Kidney tubule cell (primary cell): ENCODE measurements around the gene DGCR8.
A peak's percentile ranks its signal among the peaks of the same experiment; 100 is the strongest.

ENCODE experiments used
- DNase-seq: peaks from one replicate; pipeline ENCODE4 v3.0.0-alpha.2; 2018; ENCODE audit warnings: low spot score

Gene DGCR8

DNA sequence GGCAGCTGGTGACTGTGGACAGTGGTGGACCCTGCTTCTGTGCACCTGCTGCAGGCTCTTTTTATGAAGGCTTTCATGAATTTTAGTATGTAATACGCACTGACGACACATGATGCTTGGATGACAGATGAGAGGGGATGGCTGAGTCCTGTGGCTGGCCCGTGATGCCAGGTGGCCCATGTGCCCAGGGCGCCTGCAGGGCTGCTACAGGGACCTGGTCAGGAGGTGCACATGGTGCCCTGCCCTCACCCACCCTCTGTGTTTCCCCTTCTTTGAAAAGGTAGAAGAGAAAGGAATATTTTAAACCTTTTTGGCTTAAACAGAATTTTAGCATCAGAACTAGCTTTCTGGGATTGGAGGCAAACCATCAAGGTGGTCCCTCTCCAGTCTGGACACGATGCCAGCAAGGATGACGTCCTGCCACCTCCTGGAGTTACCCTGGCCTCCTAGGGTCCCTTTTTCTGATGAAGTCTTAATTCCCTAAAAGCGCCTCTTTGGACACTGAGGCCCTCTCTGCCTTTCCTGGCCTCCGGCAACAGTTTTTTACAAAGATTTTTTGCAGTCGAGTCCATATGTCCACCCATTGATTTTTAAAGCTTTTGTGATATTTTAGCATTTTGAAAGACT lies 30.4 kb downstream of the DGCR8 start:
- no peak for DNase-seq

DNA sequence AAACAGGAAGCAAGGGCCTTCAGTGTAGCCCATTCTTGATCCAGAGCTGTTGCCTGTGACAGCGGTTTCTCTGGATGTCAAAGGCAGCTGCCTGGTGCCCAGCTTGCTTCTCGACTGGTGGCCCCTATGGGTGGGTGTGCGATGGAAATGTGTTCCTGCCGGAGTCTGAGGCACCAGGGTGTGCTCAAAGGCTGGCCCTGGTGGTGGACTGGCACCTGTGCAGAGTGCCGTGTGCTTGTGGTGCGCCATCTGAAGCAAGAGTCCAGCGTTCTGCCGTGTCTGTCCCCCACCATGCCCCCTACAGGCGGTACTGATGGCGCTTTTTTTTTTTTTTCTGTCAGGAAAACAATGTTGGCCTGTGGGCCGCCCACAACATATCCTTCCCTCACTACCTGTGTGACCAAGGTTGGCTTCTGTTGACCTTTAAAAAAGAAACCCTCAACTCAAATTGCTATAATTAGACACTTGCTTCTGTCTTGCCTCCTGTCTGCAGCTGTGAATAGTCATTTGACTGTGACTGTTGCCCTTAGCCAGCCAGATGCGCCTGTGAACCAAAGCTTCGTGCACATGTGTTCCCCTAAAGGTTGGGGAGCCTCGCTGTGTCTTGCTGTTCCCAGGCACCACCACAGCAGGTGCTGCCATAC lies 31.1 kb downstream of the DGCR8 start:
- DNase-seq = peak; percentile 31

DNA sequence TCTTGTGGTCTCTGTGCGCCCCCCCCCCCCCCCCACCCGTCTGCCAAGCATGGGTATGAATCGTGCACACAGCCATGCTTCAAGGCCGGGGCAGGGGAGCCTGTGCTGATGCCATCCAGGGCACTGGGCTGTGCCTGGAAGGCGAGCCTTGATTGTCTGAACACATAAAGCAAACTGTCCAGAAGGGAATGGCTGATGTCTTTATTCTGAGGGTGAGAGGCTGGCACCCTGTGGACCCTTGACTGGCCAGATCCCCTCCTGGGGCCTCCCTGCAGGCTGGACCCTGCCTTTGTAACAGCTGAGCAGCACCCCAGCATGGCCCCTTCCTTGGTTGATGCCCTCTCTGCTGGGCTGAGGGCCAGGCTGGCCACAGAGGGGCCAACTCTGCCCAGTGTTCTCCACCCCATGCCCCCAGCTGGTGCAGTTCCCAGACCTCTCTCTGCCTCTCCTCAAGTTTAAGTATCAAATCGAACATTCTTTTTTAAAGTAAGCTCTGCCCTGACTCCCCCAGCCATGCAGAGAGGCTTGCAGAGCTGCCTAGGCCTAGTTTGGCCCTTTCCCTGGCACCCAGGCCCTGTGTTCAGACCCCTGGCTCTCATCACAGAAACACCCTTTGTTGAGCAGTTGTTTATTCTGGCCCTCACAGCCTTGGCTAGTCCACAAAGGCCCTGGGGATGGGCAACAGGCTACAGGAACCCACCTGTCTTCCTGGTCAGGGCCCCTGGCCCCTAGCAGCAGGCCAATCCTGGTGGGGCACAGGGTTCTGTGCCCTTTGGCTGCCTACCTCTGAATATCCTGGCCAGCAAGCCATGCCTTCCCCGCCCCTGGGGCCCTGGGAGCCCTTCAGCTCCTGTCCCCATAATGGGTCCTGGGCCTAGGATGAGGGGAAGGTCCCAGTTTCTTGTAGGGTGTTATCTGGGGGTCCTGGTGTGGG lies 31.9 kb downstream of the DGCR8 start:
- DNase-seq = no peak

DNA sequence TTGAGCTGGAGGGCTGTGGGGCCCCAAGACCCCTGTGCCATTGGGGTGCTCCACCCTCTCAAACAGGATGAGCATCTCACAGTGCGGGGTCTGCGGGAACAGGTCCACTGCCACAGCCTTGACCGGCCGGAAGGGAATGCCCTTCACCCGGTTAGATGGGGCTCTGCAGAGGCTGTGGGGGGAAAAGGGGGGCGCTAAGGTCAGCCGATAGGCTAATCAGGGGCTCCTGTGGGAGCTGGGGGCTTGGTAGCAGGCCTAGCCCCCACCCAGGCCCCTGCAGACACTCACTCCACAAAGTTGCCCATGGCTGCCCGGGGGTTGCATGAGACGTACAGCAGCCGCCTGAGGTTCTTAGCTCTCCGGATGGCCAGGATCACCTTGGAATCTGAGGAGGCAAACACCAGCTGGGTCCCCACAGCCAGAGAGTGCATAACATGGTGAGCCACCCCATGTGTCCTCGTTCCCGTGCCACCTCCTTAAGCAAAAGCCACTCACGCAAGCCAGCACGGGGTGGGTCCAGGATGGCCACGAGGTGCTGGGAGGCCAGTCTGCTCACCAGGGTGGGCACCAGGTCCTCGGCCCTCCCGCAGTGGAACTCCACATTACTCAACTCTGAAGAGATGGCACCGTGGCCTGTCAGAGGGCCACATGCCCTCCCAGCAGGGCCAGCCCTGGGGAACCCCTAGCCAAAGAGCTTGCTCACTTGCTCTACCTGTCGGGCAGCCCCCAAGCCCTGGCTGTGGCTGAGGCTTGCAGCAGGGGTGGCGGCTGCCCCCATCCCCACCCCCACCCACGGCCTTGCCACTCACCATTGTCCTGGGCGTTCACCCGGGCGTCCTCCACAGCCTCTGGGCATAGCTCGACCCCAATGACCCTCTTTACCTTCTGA lies 32.8 kb downstream of the DGCR8 start:
- no peak for DNase-seq

DNA sequence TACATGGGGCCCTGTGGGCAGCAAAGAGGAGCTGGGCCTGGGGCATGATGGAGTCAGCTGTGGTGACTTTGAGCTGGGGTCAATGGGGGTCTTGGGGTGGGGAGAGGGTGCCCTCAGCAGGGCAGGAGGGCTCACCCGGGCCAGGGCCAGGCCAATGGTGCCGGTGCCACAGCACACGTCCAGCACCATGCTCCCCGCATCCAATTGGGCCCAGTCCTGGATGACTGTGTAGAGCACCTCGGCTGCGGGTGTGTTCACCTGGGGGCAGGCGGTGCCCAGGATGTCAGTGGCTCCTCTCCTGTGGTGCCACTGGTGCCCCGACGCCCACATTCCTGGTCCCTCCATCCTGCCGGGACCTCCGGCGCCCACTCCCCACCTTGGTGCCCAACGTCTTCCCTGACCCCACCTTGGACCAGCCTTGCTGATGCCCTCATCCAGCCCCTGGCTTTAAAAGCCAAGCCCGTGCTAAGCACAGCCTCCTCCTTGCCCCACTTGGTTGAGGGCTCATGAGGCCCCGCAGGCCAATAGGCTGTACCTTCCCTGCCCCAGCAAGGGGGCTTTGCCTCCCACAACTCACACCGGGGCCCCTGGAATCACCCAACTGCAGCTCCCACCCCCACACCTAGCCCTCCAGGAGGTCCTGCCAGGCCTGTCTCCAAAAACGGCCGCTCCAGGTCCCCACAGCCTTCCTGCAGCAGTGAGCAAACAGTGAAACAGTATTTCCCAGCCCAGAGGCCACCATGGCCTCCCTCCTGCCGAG lies 33.7 kb downstream of the DGCR8 start:
- DNase-seq = no peak

DNA sequence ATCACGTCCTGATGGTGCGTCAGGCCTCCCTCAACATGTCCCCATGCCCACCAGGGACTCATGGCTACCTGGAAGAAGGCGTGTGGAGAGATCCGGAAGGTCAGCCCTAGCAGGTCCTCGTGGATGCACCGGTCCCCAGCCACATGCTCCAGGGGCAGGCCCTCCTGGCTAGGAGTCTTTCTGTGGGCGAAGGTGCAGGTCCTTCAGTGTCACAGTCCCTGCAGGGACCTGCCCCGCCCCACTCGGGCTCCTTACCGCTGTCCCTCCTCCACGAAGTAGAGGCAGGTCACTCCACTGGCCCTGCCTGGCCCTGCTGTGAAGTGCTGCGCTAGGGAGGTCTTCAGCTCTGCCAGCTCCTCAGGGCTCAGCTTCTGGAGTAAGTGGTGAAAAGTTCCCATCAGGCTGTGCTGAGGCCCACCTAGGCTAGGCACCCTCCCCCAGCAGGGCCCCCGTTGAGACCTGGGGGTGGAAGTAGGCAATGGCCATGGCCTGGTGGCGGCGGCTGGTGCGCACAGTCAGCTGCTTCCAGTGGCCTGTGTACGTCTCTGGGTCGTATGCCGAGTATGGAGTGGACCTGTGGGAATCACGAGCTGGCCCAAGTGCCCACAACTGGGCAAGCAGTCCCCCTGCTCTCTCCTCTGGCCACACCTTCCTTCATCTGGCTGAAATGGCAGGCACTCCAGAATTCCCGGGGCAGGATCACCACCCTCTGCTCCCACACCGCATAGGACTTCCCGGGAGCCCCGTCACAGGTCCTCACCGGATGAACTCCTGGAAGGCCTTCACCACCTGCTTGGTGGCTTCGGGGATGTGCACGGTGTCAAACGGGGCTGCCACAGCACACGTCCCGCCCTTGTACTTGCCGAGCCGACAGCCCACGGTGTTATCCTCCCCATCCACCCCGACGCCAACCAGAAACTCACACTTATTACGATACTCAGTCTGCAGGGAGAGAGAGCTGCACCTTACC lies 34.8 kb downstream of the DGCR8 start:
- DNase-seq = no peak

DNA sequence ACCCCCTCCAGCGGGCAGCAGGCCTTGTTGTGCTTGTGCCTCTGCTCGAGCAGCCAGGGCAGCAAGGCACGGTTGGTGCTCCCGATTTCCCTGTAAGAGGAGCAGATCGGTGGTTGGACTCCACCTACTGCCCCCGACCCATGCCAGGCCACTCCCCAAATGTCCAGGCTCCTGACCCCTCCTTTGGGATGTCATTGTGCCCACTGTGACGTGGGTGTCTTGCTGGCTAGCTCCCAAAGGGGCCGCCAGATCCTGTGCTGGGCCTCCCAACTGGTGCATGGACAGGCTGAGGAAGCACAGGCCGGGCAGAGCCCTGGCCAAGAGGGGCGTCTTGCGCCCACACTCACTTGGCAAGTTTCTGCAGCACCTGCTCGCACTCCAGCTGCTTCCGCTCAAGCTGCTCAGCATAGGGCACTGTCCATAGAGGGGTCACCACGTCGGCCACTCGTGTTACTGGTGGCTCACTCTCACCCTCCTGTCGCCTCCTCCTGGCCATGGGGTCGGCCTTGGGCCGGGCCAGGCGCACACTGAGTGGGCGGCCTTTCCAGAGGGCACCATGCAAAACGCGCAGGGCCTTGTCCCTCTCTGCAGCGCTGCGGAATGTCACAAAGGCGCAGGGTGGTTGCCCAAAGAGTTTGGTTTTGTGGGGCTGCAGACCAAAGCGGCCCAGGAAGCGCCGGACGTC lies 35.8 kb downstream of the DGCR8 start, which contains the start of gene RANBP1:
Gene RANBP1, plus strand, starts transcription at position 414 of the 685 bp plus-strand sequence. Its CDS starts 81 bp downstream, at position 495.
- no peak for DNase-seq

DNA sequence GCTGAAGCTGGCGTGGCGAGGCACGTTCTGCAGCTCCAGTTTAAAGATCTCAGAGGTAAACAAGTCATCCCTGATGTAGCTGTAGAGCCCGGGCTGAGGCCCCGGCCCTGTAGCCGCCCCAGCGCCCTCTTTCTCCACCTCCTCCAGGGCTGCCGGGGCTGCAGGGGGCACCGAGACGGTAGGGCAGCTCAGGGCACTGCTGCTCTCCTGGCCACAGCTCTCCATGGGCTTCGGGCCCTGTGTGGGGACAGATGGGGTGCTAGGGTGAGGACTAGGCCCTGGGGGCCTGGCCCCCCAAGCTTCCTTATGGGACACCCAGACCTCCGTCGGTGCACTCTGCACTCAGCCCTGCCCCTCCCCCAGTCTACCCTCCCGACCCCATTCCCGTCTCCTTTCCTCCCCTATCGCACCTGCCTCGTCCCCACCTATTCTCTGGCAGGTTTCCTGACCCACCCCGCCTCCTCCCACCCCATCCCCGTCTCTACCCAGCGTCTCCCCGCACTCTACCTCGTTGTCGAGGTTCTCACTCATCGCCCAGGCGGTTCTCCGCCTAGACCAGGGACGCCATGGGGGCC lies 36.4 kb downstream of the DGCR8 start:
- DNase-seq = no peak

DNA sequence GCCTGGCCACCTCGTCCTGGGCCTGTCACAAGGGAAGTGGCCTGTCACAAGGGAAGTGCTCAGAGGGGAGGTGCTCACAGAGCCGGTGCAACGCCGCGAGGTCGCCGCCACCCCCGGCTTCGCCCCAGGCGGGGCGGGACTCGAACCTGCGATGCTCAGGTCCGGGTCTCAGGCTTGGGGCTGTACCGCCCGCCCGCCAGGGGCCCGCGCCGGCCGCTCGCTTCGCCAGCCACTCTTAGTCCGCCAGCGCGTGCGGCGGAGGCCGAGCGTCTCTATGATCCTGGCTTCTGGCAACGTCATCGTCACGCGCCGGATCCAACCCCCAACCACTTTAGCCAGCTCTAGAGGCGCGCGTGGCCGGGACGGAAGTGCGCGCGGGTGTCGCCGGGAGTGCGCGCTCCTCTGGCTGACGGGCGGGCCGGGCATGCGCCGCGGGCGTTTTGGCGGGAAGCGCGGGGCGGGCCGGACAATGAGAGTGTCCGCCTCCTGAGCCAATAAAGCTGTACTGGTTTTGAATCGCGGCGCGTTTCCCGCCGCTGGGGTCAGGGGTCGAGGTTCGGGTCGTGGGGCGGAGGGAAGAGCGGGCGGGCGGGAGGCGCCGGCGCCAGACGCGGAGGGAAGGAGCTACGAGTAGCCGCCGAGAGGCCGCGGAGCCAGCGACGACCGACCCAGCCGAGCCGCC lies 37.1 kb downstream of the DGCR8 start, which contains the start of gene TRMT2A:
Gene TRMT2A, minus strand, starts transcription at position 276 of the 682 bp plus-strand sequence. CDS start 320 bp downstream, outside the sequence.
- DNase-seq = peak; percentile 98

DNA sequence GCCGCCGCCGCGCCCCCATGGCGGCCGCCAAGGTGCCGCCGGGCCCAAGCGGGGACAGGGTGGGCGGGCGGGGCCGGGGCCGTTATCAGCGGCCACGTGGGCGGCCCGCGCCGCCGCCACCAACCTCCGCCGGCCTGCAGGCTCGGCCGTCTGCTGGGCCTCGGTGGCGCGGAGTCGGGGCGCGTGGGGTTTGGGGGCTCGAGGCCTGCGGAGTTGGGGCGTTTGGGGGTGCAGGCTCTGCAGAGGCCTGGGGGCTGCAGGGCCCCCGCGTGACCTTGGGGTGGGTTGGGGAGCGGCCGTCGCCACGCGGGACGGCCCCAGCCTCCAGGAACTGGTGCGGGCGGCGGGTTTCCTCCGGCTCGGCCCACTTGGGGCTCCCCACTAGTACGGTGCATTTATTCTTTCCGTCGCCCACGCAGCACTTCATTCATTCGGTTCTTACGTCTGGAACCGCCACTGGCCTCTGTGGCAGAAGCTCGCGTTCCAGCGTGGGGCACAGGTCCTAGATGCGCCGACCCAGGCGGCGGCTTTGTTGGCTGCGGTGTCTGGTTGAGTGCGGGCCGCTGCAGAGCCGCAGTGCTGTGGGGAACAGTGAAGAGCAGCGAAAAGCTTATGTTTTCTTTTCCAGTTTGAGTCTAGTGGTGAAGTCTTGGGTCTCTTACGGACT lies 37.7 kb downstream of the DGCR8 start:
- peak; percentile 28 for DNase-seq

DNA sequence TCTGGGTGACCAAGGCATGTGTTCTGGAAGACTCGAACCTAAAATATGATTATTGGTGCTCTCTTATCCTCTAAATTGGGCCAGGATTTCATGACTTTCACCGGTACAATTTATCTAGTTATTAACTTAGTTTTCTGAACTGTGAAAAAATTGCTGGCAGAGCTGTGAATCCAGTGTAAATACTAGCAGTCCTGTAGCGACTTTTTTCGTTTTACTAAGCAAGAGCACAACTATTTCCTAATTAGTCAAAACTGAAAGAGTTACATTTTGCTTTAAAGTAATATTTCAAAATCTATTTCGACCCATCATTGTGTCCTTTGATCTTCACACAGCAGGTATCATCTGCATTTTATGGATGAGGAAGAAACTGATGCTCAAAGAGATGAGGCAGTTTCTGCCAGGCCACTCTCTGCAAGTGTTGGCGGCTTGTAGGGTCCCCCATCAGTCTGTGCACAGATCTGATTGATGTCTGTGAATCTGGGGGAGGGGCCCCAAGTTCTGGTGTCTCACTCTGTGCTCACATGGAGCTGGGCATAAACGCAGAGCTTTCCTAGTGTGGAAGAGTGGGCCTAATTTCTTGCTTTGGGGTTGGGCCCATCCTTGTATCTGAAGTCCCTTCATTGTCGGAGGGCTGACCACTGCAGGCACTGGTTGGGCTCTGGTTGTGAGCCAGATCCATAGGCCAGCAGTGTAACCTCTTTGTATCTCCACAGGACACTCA lies 38.4 kb downstream of the DGCR8 start:
- no peak for DNase-seq

DNA sequence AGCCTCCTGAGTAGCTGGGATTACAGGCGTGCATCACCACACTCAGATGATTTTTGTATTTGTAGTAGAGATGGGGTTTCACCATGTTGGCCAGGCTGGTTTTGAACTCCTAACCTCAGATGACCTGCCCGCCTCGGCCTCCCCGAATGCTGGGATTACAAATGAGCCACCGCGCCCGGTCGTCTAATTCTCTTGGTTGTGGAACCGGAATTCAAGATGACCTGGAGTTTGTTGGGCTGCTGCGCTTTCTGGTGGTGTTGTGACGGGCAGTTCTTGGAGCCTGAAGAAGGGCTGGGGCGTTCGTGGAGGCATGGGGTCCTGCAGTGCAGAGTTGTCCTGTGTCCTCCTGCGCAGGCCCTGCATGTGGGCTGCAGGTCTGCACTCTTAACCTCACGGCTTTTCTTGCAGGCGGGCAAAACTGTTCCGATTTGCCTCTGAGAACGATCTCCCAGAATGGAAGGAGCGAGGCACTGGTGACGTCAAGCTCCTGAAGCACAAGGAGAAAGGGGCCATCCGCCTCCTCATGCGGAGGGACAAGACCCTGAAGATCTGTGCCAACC lies 41.9 kb downstream of the DGCR8 start:
- DNase-seq = no peak

DNA sequence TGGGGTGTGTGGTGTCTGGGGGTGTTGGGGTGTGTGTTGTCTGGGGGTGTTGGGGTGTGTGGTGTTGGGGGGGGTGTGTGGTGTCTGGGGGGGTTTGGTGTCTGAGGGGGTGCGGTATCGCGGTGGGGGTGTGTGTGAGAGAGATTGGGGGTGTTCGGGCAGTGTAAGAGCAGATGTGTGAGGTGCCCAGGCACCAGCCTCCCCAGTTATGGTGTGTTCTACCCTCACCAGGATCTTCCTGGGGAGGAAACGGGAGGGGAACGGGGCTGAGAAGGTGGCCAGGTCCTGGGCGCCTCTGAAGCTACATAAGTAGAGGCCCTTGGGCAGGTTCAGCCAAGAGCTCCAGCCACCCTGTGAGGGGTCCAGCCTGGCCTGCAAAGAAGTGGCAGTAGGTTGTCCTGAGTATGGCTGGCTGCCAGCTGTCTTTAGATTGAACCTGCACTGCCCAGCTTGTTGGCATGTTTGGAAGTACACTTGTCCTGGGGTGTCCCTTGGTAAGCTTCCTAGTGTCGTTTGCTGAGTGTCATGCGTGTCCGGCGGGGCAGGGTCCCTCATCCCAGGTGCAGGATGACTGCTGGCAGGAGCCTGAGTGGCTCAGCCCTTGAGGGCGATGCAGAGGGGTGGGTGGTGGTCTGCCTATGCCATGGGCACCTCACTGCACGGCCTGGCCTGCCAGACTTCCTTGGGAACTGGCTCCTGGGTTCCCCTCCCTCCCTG lies 43.5 kb downstream of the DGCR8 start:
- no peak for DNase-seq

DNA sequence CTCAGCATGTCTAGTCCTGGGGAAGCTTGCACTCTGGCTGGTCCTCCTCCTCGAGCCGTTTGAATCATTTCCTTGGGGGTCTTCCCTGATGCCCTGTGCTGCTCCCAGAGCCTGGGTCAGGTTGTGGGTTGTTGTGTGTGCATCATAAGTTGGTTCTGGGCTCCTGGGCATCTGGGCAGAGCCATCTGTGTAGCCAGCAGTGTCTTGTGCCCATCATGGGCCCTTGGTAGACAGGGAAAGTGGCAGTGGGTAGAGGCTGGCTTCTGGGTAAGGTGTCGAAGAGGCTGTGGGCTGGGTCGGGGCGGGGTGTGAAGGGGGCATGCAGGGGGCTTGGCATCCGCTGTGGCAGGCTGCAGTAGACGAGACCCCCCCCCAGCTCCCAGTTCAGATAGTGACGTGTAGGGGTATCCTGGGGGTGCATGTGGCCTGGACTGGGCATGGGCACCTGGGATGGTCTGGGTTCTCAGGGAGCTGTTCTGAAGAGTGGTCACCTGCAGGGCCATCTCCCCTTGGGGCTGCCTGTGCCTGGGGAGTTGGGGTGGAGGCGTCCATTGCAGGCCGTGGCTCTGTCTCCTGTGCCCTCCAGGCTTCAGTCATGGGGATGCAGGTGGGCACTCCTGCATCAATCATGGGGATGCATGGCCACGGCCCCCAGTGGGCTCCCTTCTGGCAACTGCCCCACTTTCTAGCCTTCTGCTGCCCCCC lies 44.2 kb downstream of the DGCR8 start:
- no peak for DNase-seq
